Muscle layer of duodenum (tissue), 2 donors: ENCODE measurements around the gene WDR45B.
"Not testable (repeated sequence)": the region's sequence is repeated elsewhere in the genome, so short reads cannot be mapped to it uniquely, and the experiment has no call there.

ENCODE experiments used
- H3K27ac ChIP-seq: one replicate; pipeline ENCODE4 v1.7.0; 2013; ENCODE audit warnings: mild to moderate bottlenecking, low read length
- H3K27me3 ChIP-seq: one replicate; pipeline ENCODE4 v1.7.0; 2013; ENCODE audit warnings: low read depth, mild to moderate bottlenecking, control low read depth, low read length
- H3K36me3 ChIP-seq, 2 donors: one replicate each; pipeline ENCODE4 v1.7.0; 2013; ENCODE audit warnings: low read length in 2 of 2, control low read depth in 1 of 2, mild to moderate bottlenecking in 1 of 2; ENCODE audit not compliant: insufficient read depth in 2 of 2, control insufficient read depth in 1 of 2
- H3K4me1 ChIP-seq, 2 donors: one replicate each; pipeline ENCODE4 v1.7.0; 2013; ENCODE audit warnings: low read length in 2 of 2, mild to moderate bottlenecking in 2 of 2, control low read depth in 1 of 2, moderate library complexity in 1 of 2; ENCODE audit not compliant: insufficient read depth in 2 of 2, control insufficient read depth in 1 of 2
- H3K4me3 ChIP-seq, 2 donors: one replicate each; pipeline ENCODE4 v1.7.0; 2013; ENCODE audit warnings: low read length in 2 of 2, low read depth in 1 of 2, mild to moderate bottlenecking in 1 of 2
- H3K9me3 ChIP-seq, 2 donors: one replicate each; pipeline ENCODE4 v1.7.0; 2013; ENCODE audit warnings: low read length in 2 of 2, control low read depth in 1 of 2, mild to moderate bottlenecking in 1 of 2; ENCODE audit not compliant: control insufficient read depth in 1 of 2
- donor health status: healthy.

WDR45B gene

DNA sequence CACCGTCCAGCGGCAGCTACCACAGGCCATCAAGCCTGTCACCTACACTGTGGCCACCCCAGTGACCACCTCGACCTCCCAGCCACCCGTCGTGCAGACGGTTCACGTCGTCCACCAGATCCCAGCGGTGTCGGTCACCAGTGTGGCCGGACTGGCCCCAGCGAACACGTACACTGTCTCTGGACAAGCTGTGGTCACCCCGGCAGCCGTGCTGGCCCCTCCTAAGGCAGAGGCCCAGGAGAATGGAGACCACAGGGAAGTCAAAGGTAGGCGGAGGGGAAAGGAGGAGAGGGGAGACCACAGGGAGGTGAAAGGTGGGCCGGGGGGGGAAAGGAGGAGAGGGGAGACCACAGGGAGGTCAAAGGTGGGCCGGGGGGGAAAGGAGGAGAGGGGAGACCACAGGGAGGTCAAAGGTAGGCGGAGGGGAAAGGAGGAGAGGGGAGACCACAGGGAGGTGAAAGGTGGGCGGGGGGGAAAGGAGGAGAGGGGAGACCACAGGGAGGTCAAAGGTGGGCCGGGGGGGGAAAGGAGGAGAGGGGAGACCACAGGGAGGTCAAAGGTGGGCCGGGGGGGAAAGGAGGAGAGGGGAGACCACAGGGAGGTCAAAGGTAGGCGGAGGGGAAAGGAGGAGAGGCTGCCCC lies 62.2 kb downstream of the WDR45B start:
- H3K27ac ChIP-seq, H3K4me3 ChIP-seq, H3K9me3 ChIP-seq, H3K27me3 ChIP-seq: not testable (repeated sequence)
- peaks cover 16 to 30% of the 10 kb centered on the region in 2 donors for H3K36me3 ChIP-seq
- H3K4me1 ChIP-seq = peaks cover 0 to 26% of the 10 kb centered on the region in 2 donors

DNA sequence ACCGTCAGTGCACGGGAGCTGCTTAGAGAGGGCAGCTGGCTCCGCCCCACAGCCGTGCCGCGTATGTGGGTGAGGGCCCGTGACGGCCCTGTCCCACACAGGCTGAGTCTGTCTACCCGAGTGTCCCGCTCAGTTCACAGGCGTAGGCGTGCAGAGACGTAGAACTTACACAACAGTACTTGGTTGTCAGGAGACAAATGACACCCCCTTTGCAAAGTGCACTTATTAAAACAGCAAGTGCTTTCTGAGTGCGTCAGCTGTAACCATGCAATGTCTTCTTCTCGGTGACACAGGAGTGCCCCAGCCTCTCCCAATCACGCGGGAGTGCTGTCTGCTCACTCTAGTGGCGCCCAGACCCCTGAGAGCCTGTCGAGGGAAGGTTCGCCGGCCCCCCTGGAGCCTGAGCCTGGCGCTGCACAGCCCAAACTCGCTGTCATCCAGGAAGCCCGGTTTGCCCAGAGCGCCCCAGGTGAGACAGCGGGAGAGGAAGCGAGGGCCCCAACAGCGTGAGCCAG lies 64.5 kb downstream of the WDR45B start:
- no peak overlapping the region for H3K27ac ChIP-seq

GRCh38 chr17:82582709-82583108 lies 65.5 kb downstream of the WDR45B start:
- peaks cover 0 to 4% of the 10 kb centered on the region in 2 donors for H3K4me1 ChIP-seq
- no peak overlapping the region for H3K4me3 ChIP-seq
- peaks cover 13 to 25% of the 10 kb centered on the region in 2 donors for H3K36me3 ChIP-seq
- no peak overlapping the region for H3K27ac ChIP-seq
- no peaks in the 10 kb centered on the region for H3K9me3 ChIP-seq
- no peaks in the 10 kb centered on the region for H3K27me3 ChIP-seq

More for the DNA sequence above, 64.5 kb downstream of the WDR45B start:
- peaks cover 0 to 15% of the 10 kb centered on the region in 2 donors for H3K4me1 ChIP-seq
- no peaks in the 10 kb centered on the region for H3K9me3 ChIP-seq
- no peaks in the 10 kb centered on the region for H3K27me3 ChIP-seq
- H3K4me3 ChIP-seq = no peak overlapping the region
- peaks cover 13 to 30% of the 10 kb centered on the region in 2 donors for H3K36me3 ChIP-seq

DNA sequence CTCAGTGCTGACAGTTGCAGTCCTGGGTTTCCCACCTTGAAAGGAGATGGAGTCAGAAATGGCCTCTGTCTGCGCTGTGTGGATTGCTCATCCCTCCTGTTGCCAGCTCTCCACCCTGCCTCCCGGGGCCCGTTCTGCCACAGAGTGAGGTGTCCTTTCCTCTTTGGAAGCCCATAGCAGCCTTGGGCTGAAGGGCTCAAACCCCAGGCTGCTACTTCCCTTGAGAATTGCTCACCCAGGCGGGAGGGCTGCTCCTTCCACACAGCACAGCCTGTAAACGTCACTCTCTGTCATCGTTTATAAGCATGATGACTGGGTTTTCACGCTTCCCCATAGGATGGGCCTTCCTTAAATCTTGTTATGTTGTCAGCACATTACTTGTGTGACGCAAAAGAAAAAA lies 66.0 kb downstream of the WDR45B start:
- no peaks in the 10 kb centered on the region for H3K9me3 ChIP-seq
- peaks cover 0 to 4% of the 10 kb centered on the region in 2 donors for H3K4me1 ChIP-seq
- no peaks in the 10 kb centered on the region for H3K27me3 ChIP-seq
- no peak overlapping the region for H3K27ac ChIP-seq
- H3K4me3 ChIP-seq = no peak overlapping the region
- H3K36me3 ChIP-seq = peaks cover 11 to 24% of the 10 kb centered on the region in 2 donors

GRCh38 chr17:82579969-82580368 lies 68.3 kb downstream of the WDR45B start:
- H3K4me3 ChIP-seq, H3K27me3 ChIP-seq, H3K9me3 ChIP-seq, H3K27ac ChIP-seq, H3K4me1 ChIP-seq: not testable (repeated sequence)
- H3K36me3 ChIP-seq = peaks cover 12 to 37% of the 10 kb centered on the region in 2 donors

DNA sequence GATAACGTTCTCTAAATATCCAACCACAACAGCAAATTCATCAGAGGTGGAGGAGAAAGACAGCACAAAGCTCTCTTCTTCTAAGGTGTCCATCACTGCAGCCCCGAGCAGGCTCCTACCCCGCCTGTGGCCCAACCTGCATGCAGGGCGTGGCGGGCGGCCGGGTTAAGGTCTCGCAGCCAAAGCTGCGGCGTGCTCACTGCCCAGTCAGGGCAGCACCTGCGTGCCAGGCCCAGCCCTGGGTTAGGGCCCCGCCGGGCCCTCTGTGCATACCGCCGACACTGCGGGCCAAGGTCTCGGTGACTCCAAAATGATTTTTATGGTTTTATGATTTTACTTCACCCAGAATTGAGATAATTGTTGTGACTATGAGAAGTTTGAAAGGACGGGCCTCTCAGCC lies 70.9 kb downstream of the WDR45B start:
- no peaks in the 10 kb centered on the region for H3K4me1 ChIP-seq
- H3K4me3 ChIP-seq = no peak overlapping the region
- no peaks in the 10 kb centered on the region for H3K27me3 ChIP-seq
- no peaks in the 10 kb centered on the region for H3K9me3 ChIP-seq
- H3K36me3 ChIP-seq = peaks cover 17 to 44% of the 10 kb centered on the region in 2 donors
- H3K27ac ChIP-seq = no peak overlapping the region

GRCh38 chr17:82575581-82576221 lies 72.5 kb downstream of the WDR45B start:
- H3K9me3 ChIP-seq, H3K27ac ChIP-seq, H3K4me1 ChIP-seq, H3K27me3 ChIP-seq, H3K4me3 ChIP-seq: not testable (repeated sequence)
- peaks cover 27 to 52% of the 10 kb centered on the region in 2 donors for H3K36me3 ChIP-seq

DNA sequence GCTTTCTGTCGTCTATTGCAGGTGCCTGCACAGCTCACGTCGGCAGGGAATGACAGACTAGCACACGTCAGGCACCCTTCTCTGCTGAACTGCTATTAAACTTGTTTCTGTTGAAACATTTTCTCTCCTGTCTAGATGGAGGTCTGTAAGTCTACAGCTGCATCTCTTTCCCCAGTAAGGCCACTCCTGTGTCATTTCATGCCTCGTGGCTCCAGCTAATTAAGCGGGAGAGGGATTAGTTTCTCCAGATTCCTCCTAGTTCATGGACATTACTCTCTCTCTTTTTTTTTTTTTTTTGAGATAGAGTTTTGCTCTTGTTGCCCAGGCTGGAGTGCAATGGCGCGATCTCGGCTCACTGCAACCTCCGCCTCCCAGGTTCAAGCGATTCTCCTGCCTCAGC lies 74.2 kb downstream of the WDR45B start:
- Histone ChIP-seq H3K9me3 (no peaks in the 10 kb centered on the region), H3K27me3 (no peaks in the 10 kb centered on the region), H3K36me3 (peaks cover 27 to 54% of the 10 kb centered on the region in 2 donors)

GRCh38 chr17:82571855-82572254 lies 76.4 kb downstream of the WDR45B start:
- no peak overlapping the region for H3K27ac ChIP-seq
- H3K4me3 ChIP-seq = no peak overlapping the region
- H3K27me3 ChIP-seq = no peaks in the 10 kb centered on the region
- peaks cover 33 to 65% of the 10 kb centered on the region in 2 donors for H3K36me3 ChIP-seq
- H3K4me1 ChIP-seq = peaks cover 0 to 9% of the 10 kb centered on the region in 2 donors
- H3K9me3 ChIP-seq = no peaks in the 10 kb centered on the region

More for the DNA sequence above, 74.2 kb downstream of the WDR45B start:
- Histone ChIP-seq H3K4me3 (no peak overlapping the region), H3K27ac (no peak overlapping the region), H3K4me1 (peaks cover 0 to 2% of the 10 kb centered on the region in 2 donors)

DNA sequence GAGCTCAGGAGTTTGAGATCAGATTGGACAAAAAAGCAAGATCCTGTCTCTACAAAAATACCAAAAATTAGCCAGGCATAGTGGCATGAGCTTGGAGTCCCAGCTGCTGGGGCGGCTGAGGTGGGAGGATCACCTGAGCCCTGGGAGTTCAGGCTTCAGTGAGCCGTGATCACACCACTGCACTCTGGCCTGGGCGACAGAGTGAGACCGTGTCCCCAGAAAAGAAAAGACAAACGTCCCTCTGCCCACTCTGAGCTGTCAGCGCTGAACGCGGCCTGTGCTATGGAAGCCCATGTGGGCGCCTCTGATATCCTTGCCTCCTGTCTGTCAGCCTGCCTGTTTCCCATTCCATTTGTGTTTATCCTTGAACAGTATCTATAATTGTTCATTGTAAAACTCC lies 78.0 kb downstream of the WDR45B start:
- Histone ChIP-seq H3K27me3 (no peaks in the 10 kb centered on the region), H3K9me3 (no peaks in the 10 kb centered on the region), H3K4me3 (no peak overlapping the region), H3K27ac (no peak overlapping the region), H3K36me3 (peaks cover 28 to 58% of the 10 kb centered on the region in 2 donors), H3K4me1 (peaks cover 0 to 20% of the 10 kb centered on the region in 2 donors)

GRCh38 chr17:82569621-82570020 lies 78.6 kb downstream of the WDR45B start:
- Histone ChIP-seq H3K27ac (no peak overlapping the region), H3K9me3 (no peaks in the 10 kb centered on the region), H3K27me3 (no peaks in the 10 kb centered on the region), H3K36me3 (peaks cover 25 to 53% of the 10 kb centered on the region in 2 donors), H3K4me1 (peaks cover 0 to 26% of the 10 kb centered on the region in 2 donors), H3K4me3 (no peak overlapping the region)
